ENCODE data around the gene AGAP1.

Gene AGAP1

GRCh38 chr2:236001166-236001828 lies 507.5 kb downstream of the AGAP1 start:
- TF ChIP-seq CTCF (IDR thresholded peaks at IDR 0.05), result no peak

- no peak for TF ChIP-seq CTCF (IDR thresholded peaks at IDR 0.05)
Measured at GRCh38 chr2:236001854-236002253, 508.0 kb downstream of the AGAP1 start.

GRCh38 chr2:236008006-236008405 lies 514.2 kb downstream of the AGAP1 start:
- TF ChIP-seq CTCF (IDR thresholded peaks at IDR 0.05), result no peak

- no peak for TF ChIP-seq CTCF (IDR thresholded peaks at IDR 0.05)
Measured at GRCh38 chr2:236008857-236009256, 515.0 kb downstream of the AGAP1 start.

- no peak for TF ChIP-seq CTCF (IDR thresholded peaks at IDR 0.05)
Measured at GRCh38 chr2:236010920-236011685, 517.3 kb downstream of the AGAP1 start.

GRCh38 chr2:236012155-236012554 lies 518.3 kb downstream of the AGAP1 start:
- TF ChIP-seq CTCF (IDR thresholded peaks at IDR 0.05), result no peak

GRCh38 chr2:236014408-236015131 lies 520.7 kb downstream of the AGAP1 start:
- no peak for TF ChIP-seq CTCF (IDR thresholded peaks at IDR 0.05)

Measured in LNCAP (cell line).